ENCODE measurements around the gene DMBX1.

The DMBX1 gene

DNA sequence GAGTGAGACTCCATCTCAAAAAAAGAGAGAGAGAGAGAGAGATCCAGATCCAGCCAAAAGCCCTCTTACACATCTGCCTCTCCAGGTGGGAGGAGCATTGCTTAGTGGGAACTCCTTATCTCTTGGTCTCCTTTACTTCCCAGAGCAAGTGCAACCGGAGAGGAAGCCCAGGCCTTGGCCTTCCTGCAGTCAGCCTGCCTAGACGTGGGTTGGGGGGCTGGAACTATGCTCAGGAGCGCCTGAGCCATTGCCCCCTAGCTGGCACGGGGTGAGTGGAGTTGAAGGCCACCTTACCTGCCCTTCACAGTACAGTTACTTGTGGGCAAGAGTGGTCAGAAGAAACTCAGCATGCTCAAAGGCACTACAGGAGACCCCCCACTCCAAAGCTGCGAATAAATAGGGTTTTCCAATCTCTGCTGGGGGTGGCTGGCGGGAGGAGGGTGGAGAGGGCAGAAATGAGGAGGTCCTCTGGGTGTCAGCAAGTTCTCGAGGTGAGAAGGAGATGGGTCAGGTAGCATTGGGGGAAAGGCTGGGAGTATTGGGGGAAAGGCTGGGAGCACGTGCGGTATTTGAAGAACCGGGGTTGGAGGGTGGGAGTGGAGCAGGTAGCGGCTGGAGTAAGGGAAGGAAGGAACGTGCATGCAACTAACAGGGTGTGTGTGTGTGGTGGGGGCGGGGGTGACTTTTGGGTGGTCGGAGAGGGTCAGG, 4.7 kb upstream of the DMBX1 start:
- no peak for DNase-seq

DNA sequence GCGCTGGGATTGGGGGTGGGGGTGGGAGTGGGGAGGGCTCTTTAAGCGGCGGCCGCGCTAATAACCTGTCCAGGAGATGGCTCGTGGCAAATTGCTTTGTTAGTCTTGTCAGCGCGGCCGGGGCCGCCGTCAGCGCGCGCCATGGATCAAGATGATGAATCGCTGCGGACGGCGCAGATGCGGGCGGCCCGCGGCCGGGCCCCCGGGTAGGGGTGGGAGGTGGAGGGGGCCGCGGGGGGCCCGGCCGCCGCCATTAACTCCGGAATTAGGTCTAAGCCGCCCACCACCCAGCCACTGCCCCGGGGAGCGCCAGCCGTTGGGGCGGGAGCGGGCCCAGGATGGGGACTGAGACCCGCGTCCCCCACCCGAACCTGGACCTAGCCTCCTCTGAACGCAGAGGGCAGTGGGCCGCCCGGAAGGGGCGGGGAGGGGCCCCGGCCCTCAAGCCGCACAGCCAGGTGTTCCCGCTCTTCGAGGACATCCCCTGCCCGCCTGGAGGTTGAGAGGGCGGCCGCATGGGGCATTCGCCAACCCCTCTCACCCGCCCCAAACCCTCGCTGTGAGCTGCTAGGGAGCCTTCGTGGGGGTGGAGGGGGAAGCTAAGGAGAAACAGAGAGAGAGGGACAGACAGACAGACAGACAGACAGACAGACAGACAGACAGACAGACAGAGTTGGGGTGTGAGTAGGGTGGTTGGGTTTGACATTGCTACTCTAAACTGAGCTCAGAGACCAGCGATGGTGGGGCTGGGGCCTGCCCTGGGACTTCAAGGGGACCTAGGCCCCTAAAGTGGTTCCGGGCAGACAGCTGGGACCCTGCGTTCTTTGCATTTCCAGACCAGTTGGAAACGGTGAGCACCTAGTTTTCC, 3.8 kb upstream of the DMBX1 start:
- DNase-seq: no peak

DNA sequence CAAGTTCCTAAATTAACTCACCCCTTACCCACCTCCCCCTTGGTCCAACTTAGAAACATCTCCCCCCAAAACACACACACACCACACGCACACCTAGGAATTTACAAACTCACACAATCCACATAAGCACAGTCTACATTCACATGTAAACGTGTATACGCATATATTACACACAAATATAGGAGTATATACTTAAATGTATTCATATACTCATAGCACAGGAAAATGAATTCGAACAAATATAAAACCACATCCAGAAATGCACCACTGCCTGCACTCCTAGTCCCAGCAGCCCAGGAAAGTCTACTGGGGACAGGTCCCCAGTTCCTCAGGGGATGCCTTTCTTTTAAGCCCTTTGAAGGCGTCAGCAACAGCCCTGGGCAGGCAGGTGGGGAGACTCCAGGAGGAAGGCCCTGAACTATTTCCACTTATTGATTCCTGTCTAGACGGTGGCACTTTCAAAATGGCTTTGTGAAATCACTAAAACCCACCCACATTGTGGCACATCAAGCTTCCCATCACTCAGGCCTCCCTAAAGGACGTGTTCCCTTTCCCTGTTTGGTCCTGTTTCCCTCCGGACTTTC, 3.1 kb upstream of the DMBX1 start:
- no peak for DNase-seq

DNA sequence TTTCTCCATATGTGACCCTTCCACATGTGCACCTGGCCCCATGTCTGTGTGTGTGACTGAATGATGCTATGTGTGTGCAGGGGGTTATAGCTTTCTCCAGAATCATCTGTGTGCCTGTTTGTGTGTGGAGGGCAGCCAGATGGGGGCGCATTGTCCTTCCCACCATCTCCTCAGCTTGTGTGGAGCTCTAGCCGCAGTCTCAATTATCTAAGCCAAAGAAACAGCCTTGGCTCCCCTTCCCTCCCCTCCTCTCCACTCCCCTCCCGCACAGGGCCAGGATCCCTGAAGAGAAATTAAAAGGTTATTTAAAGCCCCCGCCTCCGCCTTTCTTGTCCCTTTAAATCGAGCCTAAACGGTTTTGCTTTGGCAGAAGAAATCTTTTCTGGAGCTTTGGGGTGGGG, 1.8 kb upstream of the DMBX1 start:
- no peak for DNase-seq

DNA sequence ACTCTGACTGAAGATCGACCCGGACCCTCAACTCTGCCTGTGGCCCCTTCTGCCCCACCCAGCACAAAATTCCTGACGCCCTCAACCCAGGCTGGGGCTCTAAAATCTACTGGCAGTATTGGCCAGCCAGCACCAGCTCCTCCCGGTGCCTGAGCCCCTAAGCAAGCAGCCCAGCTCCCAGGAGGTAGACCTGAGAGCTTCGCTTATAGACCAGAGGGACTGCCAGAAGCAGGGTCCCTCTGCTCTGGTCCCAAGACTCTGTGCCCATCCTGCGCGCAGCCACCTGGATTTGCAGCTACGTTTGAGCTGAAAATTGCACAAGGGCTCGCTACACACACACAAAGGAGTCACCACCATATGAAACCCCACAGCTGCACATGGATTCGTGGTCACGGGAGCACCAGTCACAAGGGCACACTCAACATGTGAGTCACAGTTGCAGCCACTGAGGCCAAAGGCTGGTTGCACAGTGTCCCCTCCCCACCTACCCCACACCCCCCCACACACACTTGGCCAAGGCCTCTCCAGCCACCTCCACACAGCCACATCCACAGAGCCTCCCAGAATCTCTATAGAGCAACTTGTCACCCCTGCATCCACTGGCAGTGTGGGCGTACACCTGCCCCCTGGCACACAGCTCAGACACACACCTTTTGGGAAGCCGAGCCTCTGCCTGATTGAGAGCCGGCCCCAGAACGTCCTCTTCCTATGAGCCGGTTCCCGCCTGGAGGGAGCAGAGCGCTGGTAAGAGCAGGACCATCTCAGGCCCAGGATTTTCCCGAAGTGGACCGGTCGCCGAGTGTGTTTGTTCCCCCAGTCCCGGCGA, 1.1 kb upstream of the DMBX1 start:
- DNase-seq: no peak

GRCh38 chr1:46489169-46489637, 433 bp upstream of the DMBX1 start:
- peak; percentile 22 for DNase-seq

GRCh38 chr1:46490406-46490655, 695 bp downstream of the DMBX1 start:
- no peak for DNase-seq

- no peak for DNase-seq
Measured at GRCh38 chr1:46490656-46491442, 1.2 kb downstream of the DMBX1 start.

- DNase-seq: no peak
Measured at GRCh38 chr1:46491443-46492268, 2.0 kb downstream of the DMBX1 start.

DNA sequence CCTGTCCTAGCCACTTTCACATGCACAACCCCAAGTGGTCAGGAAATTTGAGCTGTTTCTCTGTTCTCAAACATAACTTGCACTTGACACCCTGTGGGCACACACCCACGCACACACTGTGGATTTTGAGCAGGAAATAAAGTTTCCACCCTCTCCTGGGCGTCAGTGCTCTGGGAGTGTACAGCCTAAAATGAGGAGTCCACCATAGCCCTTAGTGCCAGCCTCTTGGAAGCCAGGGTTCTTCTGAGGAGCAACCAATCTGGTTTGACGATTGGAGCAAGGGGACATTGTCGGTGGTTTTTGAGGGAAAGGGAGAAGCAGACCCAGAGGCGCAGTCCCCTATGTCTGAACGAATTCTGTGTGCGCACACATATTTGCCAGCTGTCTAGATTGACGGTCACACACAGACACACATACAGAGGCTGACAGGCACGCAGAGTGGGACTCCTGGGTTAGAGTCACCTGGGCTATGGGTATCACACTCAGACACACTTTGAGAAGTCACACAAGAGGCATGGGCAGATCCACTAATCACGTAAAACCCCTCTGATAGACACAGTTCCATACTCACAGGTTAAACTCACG, 2.7 kb downstream of the DMBX1 start:
- DNase-seq: no peak

DNA sequence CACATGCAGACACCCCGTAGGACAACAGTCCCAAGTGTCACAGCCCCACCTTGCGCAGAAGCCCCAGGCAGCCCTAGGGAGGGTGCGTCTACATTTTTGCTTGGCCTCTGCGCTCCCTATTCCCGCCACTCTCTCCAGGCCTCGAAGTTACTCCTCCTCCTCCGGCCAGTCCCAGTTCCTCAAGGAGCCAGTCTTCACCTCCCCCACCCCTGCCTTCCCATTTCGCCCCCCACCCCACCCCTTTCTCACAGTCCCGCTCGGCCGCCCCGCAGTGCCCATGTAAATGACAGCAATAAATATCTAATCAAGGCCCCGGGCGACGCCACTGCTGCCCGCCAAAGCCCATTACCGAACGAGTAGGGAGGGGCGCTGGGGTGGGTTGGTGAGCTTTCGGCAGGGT, 3.2 kb downstream of the DMBX1 start:
- no peak for DNase-seq

GRCh38 chr1:46493316-46494032, 3.8 kb downstream of the DMBX1 start:
- DNase-seq: no peak

GRCh38 chr1:46494910-46495309, 5.3 kb downstream of the DMBX1 start:
- DNase-seq: no peak

DNA sequence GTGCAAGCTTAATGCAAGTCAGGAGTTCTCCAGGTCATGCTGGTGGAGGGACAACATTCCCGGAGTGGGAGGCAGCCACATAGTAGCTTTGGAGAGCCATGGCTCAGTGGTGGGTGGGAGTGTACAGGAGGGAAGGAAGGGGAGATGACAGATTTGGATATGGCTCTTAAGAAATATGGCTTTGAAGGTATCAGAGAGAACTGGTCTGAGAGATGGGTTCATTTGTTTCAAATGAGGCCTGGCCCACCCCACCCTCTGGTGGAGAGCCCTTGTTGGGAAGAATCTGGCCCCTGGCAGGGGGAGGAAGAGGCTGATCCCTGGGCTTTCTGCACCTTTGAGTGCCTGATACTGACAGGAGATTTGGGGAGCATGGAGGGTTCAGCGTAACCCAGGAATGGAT, 6.1 kb downstream of the DMBX1 start:
- DNase-seq: no peak

DNA sequence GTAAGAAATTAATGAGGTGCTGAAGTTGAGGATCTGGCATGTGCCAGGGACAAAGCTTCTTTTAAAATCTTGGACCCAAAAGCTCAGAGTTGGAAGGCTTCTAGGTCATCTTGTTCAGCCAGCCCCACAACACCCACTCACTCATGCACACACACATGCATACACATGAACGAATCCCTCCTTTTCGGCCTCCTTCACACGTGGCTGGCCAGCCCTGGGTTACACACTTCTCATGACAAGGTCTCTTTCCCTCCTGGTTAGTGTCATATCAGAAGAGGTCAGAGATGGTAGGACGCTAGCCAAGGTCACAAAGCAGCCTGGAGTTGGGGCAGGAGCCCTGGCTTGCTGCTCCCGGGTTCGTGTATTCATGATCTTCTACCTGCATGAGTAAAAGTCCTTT, 6.9 kb downstream of the DMBX1 start:
- no peak for DNase-seq

GRCh38 chr1:46497020-46497419, 7.4 kb downstream of the DMBX1 start:
- DNase-seq: no peak

GRCh38 chr1:46497665-46498064, 8.0 kb downstream of the DMBX1 start:
- no peak for DNase-seq

DNA sequence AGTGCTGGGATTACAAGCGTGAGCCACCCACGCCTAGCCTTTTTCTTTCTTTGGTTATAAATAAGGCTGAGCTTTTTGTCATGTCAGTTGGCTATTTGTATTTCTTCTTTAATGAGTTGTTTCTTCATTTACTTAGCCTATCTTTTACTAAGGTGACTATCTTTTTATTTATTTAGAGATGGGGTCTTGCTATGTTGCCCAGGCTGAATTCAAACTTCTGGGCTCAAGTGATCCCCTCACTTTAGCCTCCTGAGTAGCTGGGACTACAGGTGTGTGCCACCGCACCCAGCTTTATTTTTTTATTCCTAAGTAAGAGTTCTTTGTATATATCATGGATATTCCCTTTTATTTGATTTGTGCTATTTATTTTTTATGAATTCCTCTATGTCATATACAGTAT, 11.9 kb downstream of the DMBX1 start:
- no peak for DNase-seq

- no peak for DNase-seq
Measured at GRCh38 chr1:46503421-46503820, 13.8 kb downstream of the DMBX1 start.

- DNase-seq: no peak
Measured at GRCh38 chr1:46506470-46507219, 17.0 kb downstream of the DMBX1 start.

Measured in activated CD4-positive, alpha-beta T cell treated with anti-CD3 and anti-CD28 coated beads, Interleukin-2, amount 50 U/mL, for 1 hour (primary cell).